Colonic mucosa (tissue), 4 donors: Measurements from ENCODE around the gene SLC45A1. TPM values are rescaled to one million over a fixed set of nuclear protein-coding genes. Genes with fewer than 3 reads are reported as not detected.

Experiments used
- DNase-seq: peaks from one replicate; pipeline ENCODE4 v3.0.0-alpha.2; 2020
- H3K27ac ChIP-seq: fragments of 200-600 bp; one replicate; pipeline ENCODE4 v1.8.0; 2021
- H3K27me3 ChIP-seq: fragments of 200-600 bp; one replicate; pipeline ENCODE4 v1.8.0; 2021
- H3K36me3 ChIP-seq: fragments of 200-600 bp; one replicate; pipeline ENCODE4 v1.8.0; 2021
- H3K4me1 ChIP-seq: fragments of 200-600 bp; one replicate; pipeline ENCODE4 v1.8.0; 2021; ENCODE audit warnings: mild to moderate bottlenecking
- H3K4me3 ChIP-seq: fragments of 200-600 bp; one replicate; pipeline ENCODE4 v1.8.0; 2021
- H3K9ac ChIP-seq, 2 donors: one replicate each; pipeline ENCODE4 v1.7.0; 2013; ENCODE audit warnings: control low read depth in 2 of 2, low read depth in 2 of 2, low read length in 2 of 2
- H3K9me3 ChIP-seq: fragments of 200-600 bp; one replicate; pipeline ENCODE4 v1.8.0; 2021
- intact Hi-C: fragments of 100-400 bp; cut with DNase I; formaldehyde crosslinking; loops from one replicate; pipeline ENCODE4 v1.14.1; 2022
- total RNA-seq, 2 donors: library from RNA; stranded (reverse); fragmentation: NEBNext Ultra II Directional in 1 of 2; extraction: Animal tissue kit (Norgen Biotek cat#: 25700) in 1 of 2; gene quantifications; one replicate each; pipeline ENCODE4 v1.2.1, GENCODE V29; 2021
- TF ChIP-seq, protein P1 (sequence below): fragments of 200-600 bp; IDR thresholded peaks from one replicate; pipeline ENCODE4 v1.8.0; 2022; ENCODE audit warnings: antibody characterized with exemption, mild to moderate bottlenecking
- donor health status: healthy.
- donor health status: DM: no; HTN: no; CAD: no.
- donor health status: DM: no; HTN: no; CAD: no.

Gene SLC45A1
- total RNA-seq, 2 donors from 2014 or later: 0.27 to 0.42 TPM

DNA sequence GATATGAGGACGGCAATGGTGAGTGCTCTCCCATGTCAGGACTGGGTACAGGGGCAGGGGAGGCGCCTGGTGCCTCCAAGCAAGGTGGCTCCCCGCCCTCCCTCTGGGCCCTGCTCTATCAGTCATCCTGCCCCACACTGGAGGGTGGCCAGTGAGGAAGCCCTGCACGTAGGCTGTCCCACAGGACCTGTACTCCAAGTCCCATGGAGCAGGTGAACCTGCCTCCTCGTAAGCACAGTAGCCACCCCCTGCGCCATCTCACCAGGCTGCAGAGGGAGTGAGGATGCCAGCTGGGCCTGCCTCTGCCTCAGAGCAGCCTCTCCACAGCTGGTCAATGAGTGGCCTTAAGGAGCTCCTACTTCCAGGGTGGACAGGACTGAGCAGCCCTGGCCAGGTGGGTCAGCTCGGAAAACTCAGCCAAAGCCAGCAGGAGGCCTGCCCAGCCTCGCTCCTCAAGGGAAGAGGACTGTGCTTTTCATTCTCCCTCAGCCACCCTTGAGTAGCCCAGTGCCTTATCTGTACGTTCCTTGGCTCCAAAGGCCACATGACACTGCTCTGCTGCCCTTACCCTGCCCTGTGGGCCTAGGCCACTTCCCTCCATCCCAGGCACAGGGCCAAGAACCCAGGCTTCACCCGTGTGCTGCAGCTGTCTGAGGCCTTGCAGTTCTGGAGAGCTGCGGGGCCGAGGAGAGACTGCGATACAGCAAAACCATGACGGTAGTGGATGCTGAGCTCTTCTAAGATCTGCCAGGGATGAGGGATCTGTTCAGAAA is 39.6 kb downstream of the SLC45A1 start:
- no peak for DNase-seq
- Histone ChIP-seq H3K27me3 (no peaks in the 10 kb centered on the region), H3K4me1 (no peaks in the 10 kb centered on the region), H3K4me3 (no peak overlapping the region), H3K27ac (no peak overlapping the region), H3K9ac (no peak overlapping the region), H3K36me3 (peaks cover 49% of the 10 kb centered on the region), H3K9me3 (no peaks in the 10 kb centered on the region)
- intact Hi-C loops: no loop called here
- TF ChIP-seq, protein P1, sequence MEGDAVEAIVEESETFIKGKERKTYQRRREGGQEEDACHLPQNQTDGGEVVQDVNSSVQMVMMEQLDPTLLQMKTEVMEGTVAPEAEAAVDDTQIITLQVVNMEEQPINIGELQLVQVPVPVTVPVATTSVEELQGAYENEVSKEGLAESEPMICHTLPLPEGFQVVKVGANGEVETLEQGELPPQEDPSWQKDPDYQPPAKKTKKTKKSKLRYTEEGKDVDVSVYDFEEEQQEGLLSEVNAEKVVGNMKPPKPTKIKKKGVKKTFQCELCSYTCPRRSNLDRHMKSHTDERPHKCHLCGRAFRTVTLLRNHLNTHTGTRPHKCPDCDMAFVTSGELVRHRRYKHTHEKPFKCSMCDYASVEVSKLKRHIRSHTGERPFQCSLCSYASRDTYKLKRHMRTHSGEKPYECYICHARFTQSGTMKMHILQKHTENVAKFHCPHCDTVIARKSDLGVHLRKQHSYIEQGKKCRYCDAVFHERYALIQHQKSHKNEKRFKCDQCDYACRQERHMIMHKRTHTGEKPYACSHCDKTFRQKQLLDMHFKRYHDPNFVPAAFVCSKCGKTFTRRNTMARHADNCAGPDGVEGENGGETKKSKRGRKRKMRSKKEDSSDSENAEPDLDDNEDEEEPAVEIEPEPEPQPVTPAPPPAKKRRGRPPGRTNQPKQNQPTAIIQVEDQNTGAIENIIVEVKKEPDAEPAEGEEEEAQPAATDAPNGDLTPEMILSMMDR: no peak

DNA sequence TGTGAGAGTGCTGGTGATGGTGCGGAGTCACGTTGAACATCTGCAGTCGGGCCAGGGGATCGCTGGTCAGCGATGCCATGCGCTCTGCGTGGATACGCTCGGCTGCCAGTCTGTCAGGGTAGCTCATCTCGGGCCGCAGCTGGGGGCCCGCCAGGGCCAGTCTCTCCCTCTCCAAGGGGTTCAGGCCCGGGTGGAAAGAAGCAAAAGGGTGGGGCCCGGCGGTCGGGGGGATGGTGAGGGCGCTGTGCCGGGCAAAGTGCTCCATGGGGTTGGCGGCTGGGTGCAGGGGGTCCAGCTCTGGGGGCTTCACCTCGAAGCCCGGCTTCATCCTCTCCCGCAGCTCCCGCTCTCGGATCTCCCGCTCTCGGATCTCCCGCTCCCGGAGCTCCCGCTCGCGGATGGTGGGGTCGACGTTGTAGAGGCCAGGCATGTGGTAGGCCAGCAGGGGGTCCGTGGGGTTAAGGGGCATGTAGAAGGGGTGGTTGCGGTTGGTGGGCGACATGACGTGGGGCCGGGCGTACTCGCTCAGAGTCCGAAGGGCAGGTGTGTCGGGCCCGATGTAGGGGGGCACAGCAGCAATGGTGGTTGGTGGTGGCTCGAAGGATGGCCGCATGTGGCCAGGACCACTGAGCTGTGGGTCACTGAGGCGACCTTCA is 40.5 kb downstream of the SLC45A1 start:
- H3K4me3 ChIP-seq: no peak overlapping the region
- H3K27me3 ChIP-seq: no peaks in the 10 kb centered on the region
- TF ChIP-seq, protein P1: no peak
- no peaks in the 10 kb centered on the region for H3K9me3 ChIP-seq
- no peaks in the 10 kb centered on the region for H3K4me1 ChIP-seq
- no peak overlapping the region for H3K27ac ChIP-seq
- H3K36me3 ChIP-seq: peaks cover 52% of the 10 kb centered on the region
- no peak for DNase-seq
- H3K9ac ChIP-seq: no peak overlapping the region
- intact Hi-C loops: no loop called here

DNA sequence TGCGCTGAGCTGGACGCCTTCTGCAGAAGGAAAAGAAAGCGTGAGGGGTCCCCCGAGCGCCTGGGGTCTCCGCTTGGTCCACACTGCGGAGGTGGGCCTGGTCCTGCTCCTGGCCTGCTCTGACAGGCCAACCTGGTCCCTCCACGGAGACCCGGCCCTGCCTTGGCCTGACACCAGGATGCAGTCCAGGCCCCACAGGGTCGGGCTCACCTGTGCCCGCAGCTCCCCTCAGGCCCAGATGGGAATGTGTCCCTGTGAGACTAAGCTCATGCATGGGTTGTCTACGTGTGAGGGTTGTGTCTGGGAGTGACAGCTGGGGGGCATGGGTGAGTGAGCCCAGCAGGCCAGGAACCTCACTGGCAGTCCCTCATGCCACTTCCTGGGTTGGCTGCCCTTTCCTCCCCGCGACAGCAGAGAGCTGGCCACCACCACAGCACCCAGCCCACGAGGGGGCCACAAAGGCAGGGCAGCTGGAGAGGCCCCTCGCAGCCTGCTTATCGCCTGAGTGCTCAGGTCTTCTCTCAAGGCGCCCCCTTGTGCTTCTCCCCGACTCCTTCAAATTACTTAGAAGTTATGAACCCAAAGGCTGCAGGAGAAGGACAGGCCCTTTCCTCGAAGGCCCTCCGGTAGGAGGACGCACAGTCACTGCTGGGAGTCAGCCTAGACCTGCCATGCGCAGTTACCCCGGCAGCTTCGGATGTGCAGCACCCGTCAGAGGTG is 41.1 kb downstream of the SLC45A1 start:
- no peaks in the 10 kb centered on the region for H3K27me3 ChIP-seq
- peaks cover 52% of the 10 kb centered on the region for H3K36me3 ChIP-seq
- no peak overlapping the region for H3K27ac ChIP-seq
- H3K4me1 ChIP-seq: no peaks in the 10 kb centered on the region
- TF ChIP-seq, protein P1: no peak
- DNase-seq: no peak
- H3K4me3 ChIP-seq: no peak overlapping the region
- no peak overlapping the region for H3K9ac ChIP-seq
- H3K9me3 ChIP-seq: no peaks in the 10 kb centered on the region
- intact Hi-C loops: no loop called here

DNA sequence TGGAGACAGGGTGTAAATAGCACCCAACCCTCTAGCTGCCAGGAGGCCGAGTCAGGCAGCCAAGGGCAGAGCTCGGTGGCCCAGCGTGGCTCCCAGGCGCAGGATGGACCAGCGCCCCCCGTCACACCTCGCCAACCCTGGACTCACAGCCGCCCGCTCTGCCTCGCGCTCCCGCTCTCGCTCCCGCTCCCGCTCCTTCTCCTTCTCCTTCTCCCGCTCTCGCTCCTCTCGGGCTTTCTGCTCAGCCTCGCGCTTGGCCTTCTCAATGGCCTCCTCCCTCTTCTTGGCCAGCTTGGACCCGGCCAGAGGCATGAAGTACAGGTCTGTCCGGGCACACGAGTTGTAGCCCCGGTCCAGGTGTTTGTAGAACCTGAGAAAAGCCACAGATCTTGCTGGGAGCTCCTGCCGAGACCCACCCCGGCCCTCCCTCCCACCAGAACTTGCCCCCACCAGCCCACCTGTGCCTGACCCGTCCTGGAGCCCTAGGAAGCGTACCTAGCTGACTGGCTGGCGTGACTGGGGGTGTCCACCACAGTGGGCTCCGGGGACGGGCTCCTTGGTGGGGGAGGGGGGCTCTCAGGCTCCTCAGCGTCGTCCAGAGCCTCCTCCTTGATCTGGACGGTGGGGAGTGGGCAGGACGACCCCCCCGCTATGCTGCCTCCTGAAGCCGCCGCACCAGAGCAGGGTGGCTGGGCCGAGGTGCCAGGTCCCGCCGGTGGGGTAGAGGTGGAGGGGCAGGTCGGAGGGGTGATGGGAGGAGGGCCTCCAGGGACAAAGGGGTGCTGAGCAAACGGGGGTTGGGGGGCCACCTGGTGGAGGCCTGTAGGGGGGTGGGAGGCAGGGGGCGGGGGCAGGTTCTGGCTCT is 41.9 kb downstream of the SLC45A1 start:
- TF ChIP-seq, protein P1: no peak
- Histone ChIP-seq H3K9ac (no peak overlapping the region), H3K9me3 (no peaks in the 10 kb centered on the region), H3K27me3 (no peaks in the 10 kb centered on the region), H3K36me3 (peaks cover 52% of the 10 kb centered on the region), H3K27ac (no peak overlapping the region), H3K4me3 (no peak overlapping the region), H3K4me1 (no peaks in the 10 kb centered on the region)
- intact Hi-C loops: no loop called here
- DNase-seq: no peak
